ENCODE measurements around the gene STRIP2. TPM values are rescaled to one million over a fixed set of nuclear protein-coding genes. Genes with fewer than 3 reads are reported as not detected.

STRIP2 gene
- total and polyA plus RNA-seq, 9 donors, result 0.12 to 1.6 (median 0.92) TPM

- no peaks in the 10 kb centered on the region for H3K27me3 ChIP-seq
- WGBS, 3 donors, result 40 to 59% (median 52%) methylated on average over 5 of the region's 5 CpGs
- H3K27ac ChIP-seq, result no peak overlapping the region
- TF ChIP-seq, protein P1, sequence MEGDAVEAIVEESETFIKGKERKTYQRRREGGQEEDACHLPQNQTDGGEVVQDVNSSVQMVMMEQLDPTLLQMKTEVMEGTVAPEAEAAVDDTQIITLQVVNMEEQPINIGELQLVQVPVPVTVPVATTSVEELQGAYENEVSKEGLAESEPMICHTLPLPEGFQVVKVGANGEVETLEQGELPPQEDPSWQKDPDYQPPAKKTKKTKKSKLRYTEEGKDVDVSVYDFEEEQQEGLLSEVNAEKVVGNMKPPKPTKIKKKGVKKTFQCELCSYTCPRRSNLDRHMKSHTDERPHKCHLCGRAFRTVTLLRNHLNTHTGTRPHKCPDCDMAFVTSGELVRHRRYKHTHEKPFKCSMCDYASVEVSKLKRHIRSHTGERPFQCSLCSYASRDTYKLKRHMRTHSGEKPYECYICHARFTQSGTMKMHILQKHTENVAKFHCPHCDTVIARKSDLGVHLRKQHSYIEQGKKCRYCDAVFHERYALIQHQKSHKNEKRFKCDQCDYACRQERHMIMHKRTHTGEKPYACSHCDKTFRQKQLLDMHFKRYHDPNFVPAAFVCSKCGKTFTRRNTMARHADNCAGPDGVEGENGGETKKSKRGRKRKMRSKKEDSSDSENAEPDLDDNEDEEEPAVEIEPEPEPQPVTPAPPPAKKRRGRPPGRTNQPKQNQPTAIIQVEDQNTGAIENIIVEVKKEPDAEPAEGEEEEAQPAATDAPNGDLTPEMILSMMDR (IDR thresholded peaks at IDR 0.05), result no peak
- no peak for TF ChIP-seq POLR2A (IDR thresholded peaks at IDR 0.05)
- TF ChIP-seq EP300 (IDR thresholded peaks at IDR 0.05), result no peak
- H3K4me1 ChIP-seq (ENCODE audit: insufficient read depth), result no peaks in the 10 kb centered on the region
- H3K9me3 ChIP-seq, result no peaks in the 10 kb centered on the region
- DNase-seq, result no peak
- no peaks in the 10 kb centered on the region for H3K36me3 ChIP-seq
- intact Hi-C loops (cut with DNase I), result no loop called here
- no peak overlapping the region for H3K4me3 ChIP-seq
These were observed 101.7 kb downstream of the STRIP2 start for GRCh38 chr7:129535896-129536295.

- no peak overlapping the region for H3K4me3 ChIP-seq
- TF ChIP-seq EP300 (IDR thresholded peaks at IDR 0.05) (no peak), POLR2A (IDR thresholded peaks at IDR 0.05) (no peak)
- TF ChIP-seq, protein P1 (IDR thresholded peaks at IDR 0.05), result no peak
- no peaks in the 10 kb centered on the region for H3K9me3 ChIP-seq
- 61 to 64% (median 63%) methylated on average over 9 of the region's 9 CpGs for WGBS, 3 donors
- H3K27me3 ChIP-seq, result no peaks in the 10 kb centered on the region
- H3K27ac ChIP-seq, result no peak overlapping the region
- no peak for DNase-seq
- H3K36me3 ChIP-seq, result no peaks in the 10 kb centered on the region
- H3K4me1 ChIP-seq (ENCODE audit: insufficient read depth), result no peaks in the 10 kb centered on the region
- intact Hi-C loops (cut with DNase I), result no loop called here
These were observed 102.1 kb downstream of the STRIP2 start for GRCh38 chr7:129536323-129536722.

Small RNAs within 50 kb of the gene (small RNA-seq; reads per million reads assigned to genes)
- gene AC009244.1, result not detected
- gene RNU1-72P, result not detected
- gene SNRPGP3, result not detected

Other genes starting within 250 kb of the STRIP2 start
- 10 to 100 TPM; 19.6 to 47.8 (median 36.9) TPM for gene SMO, start 245.8 kb upstream of the STRIP2 start, total RNA-seq
- gene SMO, start 245.8 kb upstream of the STRIP2 start, polyA plus RNA-seq, result 10 to 100 TPM; 14.3 to 28.4 TPM
- 10 to 100 TPM; 12.6 to 25.8 (median 17.2) TPM for gene AHCYL2, start 209.4 kb upstream of the STRIP2 start, total RNA-seq
- 10 to 100 TPM in 1 of 2 donors, 1 to 10 TPM in 1; 8.7 to 19.3 TPM for gene AHCYL2, start 209.4 kb upstream of the STRIP2 start, polyA plus RNA-seq
- 1 to 10 TPM in 3 of 7 donors, under 1 TPM in 2, not detected in 2; 0.48 to 3.2 (median 1.2) TPM for gene SMKR1, start 68.1 kb downstream of the STRIP2 start, total RNA-seq
- under 1 TPM; 0.50 to 0.67 TPM for gene SMKR1, start 68.1 kb downstream of the STRIP2 start, polyA plus RNA-seq
- 10 to 100 TPM; 11.5 to 33.5 (median 26.0) TPM for gene NRF1, start 177.3 kb downstream of the STRIP2 start, total RNA-seq
- 10 to 100 TPM; 14.6 to 20.6 TPM for gene NRF1, start 177.3 kb downstream of the STRIP2 start, polyA plus RNA-seq

All from ovary (tissue), 9 donors.